ENCODE measurements around the gene PAQR4. TPM values are rescaled to one million over a fixed set of nuclear protein-coding genes. Genes with fewer than 3 reads are reported as not detected.

PAQR4 gene
- total RNA-seq, 1 experiment from 2014 or later = 20.5 TPM

DNA sequence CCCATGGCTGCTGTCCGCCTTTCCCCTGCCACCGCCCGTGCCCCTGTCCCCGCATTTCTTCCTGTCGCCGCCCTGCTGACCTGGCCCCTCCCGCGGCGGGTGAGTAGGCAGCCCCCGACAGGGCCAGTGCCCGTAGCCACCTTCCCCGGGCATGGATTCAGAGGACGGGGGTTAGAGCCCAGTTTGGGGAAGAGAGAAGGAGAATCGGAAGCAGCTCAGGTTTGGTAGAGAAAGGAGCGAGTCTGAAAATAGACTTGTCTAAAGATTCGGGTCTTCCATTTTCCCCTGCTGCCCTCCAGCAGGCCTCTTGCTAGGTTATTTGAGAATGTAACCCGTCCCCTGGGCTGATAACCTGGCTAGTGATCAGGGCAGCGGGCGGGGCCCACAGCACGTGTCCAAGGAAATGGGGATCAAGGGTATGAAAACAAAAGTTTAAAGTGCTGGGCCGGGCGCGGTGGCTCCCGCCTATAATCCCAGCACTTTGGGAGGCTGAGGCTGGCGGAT is 35.7 kb downstream of the PAQR4 start:
- peak; percentile 55 for DNase-seq (ENCODE audit: low read depth)

DNA sequence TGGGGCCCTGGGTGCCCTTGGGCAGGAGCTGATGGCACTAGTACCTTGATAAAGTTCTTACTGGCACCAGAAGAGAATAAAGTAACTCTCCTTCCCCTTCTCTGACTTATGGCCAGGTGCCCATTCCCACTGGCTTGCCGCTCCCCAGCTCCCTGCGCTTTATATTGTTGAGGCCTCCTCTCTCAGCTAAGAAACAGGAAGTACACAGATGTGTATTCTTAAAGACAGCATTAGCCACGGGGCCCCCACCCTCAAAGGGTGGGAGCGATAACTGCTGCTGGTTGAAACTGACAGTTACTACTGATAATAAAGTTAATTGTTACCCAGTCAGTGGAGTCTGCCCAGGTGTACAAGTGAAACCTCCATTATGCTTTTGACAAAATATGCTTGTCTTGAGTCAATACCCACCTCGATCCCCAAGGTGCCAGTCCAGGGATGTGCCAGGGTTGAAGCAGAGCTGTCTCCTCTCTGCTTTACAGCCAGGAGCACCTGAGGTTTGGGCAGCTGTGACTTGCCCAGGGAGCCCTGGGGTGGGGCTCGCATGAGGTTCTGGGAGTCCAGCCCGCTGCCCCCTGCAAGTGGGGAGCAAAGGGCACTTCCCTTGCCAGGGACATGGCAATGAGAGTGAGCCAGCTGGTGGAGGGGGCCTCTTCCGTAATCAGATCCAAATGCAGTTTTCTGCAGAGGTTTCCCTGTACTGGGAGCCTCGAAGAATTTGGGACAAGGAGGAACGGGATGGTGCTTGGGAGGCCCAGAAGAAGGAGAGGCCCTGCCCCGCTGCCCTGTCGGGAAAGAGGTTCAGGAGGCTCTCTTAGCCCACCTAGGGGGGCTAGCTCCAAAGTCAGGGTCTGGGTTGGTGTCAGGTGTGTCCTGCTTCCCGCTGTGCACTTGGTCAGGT is 38.2 kb downstream of the PAQR4 start:
- DNase-seq (ENCODE audit: low read depth) = no peak

DNA sequence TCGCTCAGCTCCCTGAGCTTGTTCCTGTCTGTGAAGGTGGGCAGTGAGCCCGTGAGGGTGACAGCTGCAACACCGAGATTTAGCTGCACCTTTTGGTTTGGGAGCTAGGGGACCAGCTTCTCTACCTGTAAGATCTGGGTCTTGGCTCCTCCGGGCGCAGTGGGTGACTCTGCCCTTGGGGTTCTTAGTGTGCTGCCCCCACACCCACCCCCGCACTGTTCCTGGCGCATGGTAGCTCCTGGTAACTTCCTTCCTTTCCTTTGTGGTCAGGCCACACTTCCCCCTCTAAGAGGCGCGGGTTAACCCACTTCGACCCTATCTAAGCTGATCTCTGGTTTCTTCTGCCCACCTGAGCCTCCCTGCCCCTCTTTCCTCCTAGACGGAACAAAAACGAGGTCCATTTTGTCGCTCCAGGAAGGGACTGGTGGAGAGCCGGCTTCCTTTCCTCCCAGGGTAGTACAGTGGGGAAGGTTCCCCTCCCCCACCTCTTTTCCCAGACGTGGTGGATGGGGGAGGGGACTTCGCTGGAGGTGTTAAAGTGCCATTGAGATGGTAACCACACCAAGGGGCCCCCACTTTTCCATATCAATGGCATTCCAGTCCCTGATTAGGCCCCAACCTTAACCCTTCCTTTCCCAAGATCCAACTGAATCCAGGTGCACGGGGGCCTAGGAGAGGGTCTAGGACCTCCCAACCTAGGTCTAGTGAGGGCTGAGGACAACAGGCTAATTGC is 39.0 kb downstream of the PAQR4 start:
- no peak for DNase-seq (ENCODE audit: low read depth)

DNA sequence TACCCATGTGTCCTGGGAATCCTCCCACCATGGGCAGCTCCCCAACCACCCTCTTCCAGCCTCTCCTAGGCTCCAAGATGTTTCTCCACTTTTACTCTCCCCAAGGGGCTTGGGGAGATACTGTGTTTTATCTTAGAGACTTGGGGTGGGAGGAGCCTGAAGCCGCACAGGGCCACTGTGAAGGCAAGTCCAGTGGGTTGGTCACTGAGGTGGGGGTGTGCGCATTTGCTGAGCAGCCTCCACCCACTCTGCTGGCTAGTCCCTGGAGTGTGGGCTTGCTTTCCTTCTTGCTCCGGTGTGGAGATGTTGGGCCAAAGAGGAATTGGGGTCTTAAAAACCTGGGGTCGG is 39.5 kb downstream of the PAQR4 start:
- no peak for DNase-seq (ENCODE audit: low read depth)

DNA sequence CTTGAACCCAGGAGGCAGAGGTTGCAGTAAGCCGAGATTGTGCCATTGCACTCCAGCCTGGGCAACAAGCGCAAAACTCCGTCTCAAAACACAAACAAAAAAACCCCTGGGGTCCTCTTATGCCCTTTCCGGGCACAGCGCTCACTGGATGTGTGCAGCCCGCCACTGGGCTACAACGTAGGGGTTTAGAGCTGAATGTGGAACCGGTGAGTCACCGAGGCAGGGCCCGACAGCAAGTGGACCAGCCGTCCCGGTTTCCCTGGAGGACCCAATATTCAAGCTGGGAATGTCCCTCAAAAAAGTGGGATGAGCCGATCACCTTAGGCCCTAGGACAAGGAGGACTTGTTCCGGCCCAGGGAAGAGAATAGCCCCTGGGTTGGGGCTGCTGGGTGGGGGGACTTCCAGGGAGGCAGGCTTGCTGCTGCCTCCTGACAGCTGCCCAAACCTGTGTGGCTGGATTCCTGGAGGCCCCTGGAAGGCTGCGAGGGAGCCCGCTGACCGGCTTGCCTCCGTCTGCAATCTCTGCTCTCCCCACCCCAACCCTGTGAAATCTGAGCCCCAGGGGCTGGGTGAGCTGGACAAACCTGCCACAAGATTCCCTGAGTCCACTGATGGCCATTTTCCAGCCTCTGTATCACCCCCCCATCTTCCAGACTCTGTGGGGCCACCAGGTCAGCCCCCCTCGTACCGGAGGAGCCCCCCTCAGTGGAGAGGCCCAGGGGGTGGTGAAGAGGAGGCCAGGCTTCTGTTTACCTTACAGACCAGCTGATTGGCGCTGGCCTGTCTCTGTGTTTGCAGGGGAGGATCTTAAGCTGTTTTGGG is 40.6 kb downstream of the PAQR4 start:
- no peak for DNase-seq (ENCODE audit: low read depth)

DNA sequence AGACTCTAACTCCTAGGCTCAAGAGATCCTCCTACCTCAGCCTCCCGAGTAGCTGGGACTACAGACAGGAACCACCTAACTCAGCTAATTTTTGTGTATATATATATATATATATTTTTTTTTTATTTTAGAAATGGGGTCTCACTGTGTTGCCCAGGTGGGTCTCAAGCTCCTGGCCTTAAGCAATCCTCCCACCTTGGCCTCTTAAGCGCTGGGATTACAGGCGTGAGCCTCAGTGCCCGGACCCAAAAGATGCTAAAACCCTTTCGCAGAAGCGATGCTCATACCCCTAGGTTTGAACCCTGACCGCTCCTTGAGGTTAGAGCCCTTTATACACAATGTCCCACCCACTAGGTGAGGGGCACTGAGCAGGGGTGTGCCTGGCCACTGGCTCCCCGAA is 41.4 kb downstream of the PAQR4 start:
- no peak for DNase-seq (ENCODE audit: low read depth)

DNA sequence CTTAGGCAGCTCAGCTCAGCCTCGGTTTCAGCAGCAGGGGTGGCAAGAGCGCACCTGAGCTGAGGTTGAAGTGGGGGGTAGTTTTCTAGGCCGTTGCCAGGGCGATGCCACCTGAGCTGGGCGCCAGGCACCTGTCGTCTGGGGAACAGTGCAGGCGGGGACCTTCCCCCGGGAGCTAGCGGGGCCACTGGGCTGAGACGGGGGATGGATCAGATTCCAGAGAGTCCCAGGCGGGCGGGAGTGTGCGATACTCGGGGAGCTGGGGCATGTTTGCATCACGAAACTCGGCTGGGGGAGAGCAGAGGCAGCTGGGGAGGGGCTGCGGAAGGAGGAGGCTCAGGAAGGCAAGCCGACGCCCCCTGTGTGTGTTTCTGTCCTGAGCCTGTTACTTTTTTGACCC is 43.1 kb downstream of the PAQR4 start:
- DNase-seq (ENCODE audit: low read depth) = no peak

DNA sequence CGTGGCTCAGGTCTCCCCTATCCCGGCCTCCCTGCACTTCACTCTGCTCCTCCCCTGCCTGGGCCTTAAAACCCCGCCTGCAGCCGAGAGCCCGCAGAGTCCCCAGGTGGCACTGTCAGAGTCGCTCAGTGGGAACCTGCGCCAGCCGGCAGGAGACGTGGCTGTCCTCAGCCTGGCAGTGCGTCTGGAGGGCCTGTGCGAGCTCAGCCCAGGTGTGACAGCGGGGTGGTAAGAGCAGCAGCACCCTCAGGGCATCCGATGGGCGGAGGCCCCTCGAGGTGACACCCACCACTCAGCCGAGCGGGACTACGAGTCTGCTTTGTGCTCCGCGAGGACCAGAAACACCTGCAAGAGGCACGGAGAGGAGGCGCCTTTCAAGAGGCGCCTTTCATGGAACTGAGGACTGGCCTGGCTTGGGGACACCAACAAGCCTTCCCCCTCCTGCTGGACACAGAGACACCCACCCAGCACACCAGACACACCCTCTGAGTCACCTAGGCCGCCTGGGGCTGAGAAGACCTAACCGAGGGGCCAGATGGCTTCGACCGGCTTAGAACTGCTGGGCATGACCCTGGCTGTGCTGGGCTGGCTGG is 43.8 kb downstream of the PAQR4 start, which contains the start of gene CLDN9:
Gene CLDN9 (plus strand): TSS at position 96 of the 593 bp plus-strand sequence. CDS start 440 bp downstream, at position 536.
- DNase-seq (ENCODE audit: low read depth) = peak; percentile 51

DNA sequence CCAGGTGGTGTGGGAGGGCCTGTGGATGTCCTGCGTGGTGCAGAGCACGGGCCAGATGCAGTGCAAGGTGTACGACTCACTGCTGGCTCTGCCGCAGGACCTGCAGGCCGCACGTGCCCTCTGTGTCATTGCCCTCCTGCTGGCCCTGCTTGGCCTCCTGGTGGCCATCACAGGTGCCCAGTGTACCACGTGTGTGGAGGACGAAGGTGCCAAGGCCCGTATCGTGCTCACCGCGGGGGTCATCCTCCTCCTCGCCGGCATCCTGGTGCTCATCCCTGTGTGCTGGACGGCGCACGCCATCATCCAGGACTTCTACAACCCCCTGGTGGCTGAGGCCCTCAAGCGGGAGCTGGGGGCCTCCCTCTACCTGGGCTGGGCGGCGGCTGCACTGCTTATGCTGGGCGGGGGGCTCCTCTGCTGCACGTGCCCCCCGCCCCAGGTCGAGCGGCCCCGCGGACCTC is 44.4 kb downstream of the PAQR4 start:
- DNase-seq (ENCODE audit: low read depth) = no peak

DNA sequence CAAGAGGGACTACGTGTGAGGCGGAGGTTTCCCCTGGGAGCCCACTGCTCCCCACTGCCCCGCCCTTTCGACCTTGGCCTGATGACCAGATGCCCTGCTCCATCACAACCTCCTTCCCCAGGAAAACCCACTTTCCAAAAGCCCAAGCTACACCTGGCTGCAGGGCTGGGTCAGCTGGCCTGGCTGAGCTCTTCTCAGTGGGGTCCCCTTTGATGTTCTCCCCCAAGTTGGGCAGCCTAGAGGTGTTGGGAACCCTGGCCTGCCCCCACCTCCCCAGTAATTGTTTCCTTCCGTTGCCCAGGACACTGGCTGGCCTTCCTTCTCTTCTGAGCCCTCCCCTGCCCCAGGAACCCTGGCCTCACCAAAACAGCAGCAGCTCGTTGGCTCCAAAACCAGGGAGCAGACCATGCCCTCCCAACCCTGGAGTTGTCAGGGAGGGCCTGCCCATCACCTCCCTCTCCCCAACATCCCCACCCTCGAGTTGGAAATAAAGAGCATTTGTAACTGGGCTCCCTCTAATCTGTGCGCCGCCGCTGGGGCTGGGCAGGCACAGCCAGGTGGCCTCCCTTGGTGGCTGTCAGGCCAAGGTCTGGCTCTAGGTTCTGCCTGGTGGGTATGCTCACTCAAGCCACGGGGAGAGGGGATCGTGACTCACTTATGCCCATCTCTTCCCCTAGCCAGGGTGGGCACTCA is 45.0 kb downstream of the PAQR4 start:
- DNase-seq (ENCODE audit: low read depth) = no peak

DNA sequence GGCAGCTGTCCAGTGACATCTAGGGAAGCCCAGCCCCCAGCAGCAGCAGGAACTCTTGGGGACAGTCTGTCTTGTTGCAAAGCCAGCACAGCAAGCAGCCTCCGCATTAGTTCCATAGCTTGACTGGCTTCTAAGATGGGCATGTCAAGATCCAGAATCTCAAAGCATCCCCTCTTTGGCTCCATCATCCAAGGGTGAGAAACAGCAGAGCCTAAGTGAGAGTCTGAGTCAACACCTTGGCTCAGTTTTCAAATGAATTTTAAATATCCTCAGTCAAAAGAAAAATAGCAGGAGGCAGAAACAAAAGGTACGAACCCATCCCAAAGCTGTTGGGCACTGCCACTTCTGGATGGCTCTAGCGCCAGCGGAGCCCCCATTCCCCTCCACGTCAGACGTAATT is 45.8 kb downstream of the PAQR4 start:
- DNase-seq (ENCODE audit: low read depth) = no peak

DNA sequence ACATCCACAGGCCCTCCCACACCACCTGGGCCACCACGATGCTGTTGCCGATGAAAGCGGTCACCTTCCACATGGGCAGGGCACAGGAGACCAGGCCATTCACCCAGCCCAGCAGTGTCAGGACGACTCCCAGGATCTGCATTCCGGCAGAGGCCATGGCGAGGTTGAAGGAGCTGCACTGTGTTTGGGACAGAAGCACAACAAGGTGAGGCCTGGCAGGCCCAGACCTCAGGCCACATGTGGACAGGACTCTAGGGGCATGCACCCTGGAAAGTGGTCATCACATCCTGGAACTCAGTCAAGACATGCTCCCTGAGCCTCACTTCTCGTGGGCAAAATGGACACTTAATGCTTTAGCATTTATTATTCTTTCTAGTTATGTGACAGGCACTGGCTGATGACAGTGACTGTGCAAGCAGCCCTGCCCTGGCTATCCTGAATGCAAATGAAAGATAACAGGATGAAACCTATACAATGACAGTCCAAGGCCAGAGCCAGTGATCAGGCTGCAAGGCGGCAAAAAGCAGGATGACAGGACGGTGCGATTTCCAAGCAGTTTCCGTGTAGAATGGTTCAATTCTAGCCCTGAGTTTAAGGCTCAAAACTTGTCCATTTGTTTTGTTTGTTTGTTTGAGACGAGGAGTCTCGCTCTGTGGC is 46.8 kb downstream of the PAQR4 start:
- DNase-seq (ENCODE audit: low read depth) = no peak

DNA sequence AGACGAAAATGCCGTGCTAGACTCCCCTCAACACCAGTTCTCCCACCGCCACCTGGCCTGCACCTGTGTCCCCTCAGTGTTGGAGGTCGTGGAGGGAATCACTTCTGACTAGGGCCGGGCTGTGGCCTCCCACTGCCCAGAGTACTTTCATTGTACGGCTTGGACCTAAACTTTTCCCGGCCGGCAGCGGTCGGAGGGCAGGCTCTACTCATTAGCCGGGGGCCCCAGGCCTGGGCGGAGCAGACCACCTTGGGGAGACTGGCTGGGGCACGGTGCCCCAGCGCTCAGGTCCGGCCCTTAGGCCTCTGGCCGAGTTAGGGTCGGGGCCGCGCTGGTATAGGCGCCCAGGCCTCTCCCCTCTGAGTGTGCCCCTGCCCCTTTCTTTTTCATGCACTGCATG is 48.2 kb downstream of the PAQR4 start:
- no peak for DNase-seq (ENCODE audit: low read depth)

DNA sequence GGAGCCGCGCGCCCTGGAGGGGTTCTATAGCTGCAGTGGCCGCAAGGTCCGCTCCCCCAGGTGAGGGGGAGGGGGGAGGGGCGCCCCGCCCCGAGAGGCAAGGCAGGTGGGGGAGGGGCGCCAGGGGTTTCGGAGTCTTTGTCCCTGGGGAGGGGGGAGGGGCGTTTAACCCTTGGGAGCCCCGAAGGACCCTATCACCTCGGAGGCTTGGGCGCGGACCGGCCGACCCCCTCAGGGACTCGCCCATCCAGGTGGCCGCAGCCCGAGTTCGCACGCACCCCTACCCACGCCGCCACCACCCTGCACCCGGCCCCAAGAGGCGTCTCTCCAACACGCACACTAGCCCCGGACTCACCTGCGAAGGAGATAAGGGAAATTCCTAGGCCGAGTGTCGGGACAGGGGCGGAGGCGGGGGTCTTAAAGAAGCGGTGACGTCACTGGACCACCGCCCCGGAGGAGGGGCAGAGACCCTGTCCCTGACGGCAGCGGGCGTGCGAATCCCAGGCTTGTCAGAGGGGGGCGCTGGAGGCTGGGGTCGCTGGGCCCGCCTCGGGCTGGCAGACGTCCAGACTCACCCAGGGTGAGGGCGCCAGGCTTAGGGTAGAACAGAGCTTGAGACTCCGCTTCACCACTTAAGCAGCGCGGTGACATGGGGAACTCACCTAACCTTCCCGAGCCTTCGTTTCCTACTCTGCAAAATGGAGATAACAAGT is 48.8 kb downstream of the PAQR4 start, which contains the start of gene CLDN6:
Gene CLDN6 (minus strand): TSS at position 390 of the 713 bp plus-strand sequence. CDS start 2,162 bp downstream, outside the sequence.
- no peak for DNase-seq (ENCODE audit: low read depth)

DNA sequence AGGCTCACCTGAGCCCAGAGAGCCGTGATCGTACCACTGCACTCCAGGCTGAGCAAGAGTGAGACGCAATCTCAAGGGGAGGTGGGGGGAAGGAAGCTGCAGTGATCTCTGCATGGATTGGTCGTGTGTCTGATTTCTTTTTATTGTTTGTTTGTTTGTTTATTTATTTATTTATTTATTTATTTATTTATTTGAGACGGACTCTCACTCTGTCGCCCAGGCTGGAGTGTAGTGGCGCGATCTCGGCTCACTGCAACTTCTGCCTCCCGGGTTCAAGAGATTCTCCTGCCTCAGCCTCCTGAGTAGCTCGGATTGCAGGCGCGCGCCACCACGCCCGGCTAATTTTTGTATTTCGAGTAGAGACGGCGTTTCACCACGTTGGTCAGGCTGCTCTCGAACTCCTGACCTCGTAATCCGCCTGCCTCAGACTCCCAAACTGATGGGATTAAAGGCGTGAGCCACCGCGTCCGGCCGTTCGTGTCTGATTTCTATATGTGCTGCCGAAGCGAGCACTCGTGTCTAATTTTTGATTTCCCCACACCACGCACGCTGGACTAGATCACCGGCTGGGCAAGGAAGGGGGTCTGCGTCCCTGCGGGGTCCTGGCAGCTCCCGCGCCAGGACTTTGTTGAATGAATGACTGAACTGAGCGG is 50.6 kb downstream of the PAQR4 start:
- no peak for DNase-seq (ENCODE audit: low read depth)

DNA sequence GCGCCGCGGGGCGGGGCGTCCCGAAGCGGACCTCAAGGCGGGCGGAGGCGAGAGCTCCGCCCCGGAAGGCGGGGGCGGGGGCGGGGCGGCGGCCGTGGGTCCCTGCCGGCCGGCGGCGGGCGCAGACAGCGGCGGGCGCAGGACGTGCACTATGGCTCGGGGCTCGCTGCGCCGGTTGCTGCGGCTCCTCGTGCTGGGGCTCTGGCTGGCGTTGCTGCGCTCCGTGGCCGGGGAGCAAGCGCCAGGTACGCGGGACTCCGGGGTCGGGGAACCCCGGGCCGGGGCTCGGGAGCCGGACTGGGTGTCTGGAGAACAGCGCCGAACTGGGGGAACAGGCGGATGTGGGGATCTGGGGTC is 51.1 kb downstream of the PAQR4 start, which contains the start of gene TNFRSF12A:
Gene TNFRSF12A (plus strand): TSS at position 122 of the 357 bp plus-strand sequence. CDS start 30 bp downstream, at position 152.
- peak; percentile 90 for DNase-seq (ENCODE audit: low read depth)

DNA sequence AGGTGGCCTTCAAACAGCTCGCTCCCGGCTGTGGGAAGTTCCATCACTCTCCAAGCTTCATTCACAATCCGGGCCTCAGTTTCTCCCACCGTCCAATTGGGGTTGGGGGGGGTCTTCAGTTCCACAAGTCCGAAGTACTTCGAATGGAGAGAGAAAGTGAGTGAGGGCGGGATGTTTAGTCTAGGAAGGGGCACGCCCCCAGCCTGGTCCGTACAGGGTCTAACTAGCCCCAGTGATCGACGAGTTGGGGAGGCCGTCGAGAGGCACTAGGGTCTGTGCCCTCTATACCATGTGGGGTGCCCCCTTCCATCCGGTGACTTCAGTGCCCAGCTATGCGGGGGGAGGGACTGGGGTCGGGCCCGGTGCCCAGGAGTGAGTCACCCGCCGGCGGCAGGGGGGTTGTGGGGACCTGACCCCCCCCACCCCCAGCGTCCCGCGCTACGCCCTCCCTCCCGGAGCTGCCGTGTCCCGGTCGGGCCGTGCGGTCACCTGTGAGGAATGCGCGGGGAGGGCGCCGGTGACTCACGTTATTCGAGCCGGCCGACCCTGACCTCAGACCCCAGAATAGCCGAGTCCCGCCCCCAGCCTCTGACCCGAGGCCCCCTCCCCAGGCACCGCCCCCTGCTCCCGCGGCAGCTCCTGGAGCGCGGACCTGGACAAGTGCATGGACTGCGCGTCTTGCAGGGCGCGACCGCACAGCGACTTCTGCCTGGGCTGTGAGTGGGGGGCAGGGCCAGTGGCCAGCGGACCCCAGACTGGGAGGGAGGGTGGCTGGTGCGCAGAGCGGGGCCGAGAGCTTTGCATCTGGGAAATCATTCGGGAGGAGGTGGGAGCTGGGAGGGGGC is 51.7 kb downstream of the PAQR4 start:
- peak; percentile 96 for DNase-seq (ENCODE audit: low read depth)

All from Daoy (cell line).